SK-N-MC (cell line): ENCODE measurements around the gene KRTAP1-5.

Experiments
- EZH2 ChIP-seq: fragments of 200-600 bp; sonication (generic); IDR thresholded peaks from one replicate; pipeline ENCODE4 v1.6.1; 2017; ENCODE audit warnings: antibody characterized with exemption
- FOXP2 ChIP-seq: optimal IDR thresholded peaks from 2 replicates; pipeline ENCODE3; 2011; ENCODE audit warnings: mild to moderate bottlenecking, moderate library complexity; ENCODE audit not compliant: insufficient read depth; ENCODE audit errors: extremely low read length, control extremely low read depth
- POLR2AphosphoS5 ChIP-seq: IDR thresholded peaks from 2 replicates; pipeline ENCODE4 v1.6.1; 2012; ENCODE audit warnings: mild to moderate bottlenecking, low read depth, low read length, borderline replicate concordance

GRCh38 chr17:41058741-41059140, 31.7 kb upstream of the KRTAP1-5 start:
- TF ChIP-seq POLR2AphosphoS5: no peak
- TF ChIP-seq EZH2: no peak
- no peak for TF ChIP-seq FOXP2
